Trophoblast cell (in vitro differentiated cells and primary cell): ENCODE data around the gene PAFAH1B2.
"Not testable (repeated sequence)": the region's sequence is repeated elsewhere in the genome, so short reads cannot be mapped to it uniquely, and the experiment has no call there.

ENCODE experiments used
- DNase-seq, 2 donors: peaks; one replicate each; pipeline ENCODE4 v3.0.0-alpha.2; 2016
- H2AFZ ChIP-seq: 2 replicates; pipeline ENCODE4 v1.6.1; 2013; ENCODE audit warnings: low read length, moderate library complexity, mild to moderate bottlenecking; ENCODE audit not compliant: insufficient read depth, poor library complexity
- H2AK5ac ChIP-seq: 2 replicates; pipeline ENCODE4 v1.6.1; 2013; ENCODE audit warnings: mild to moderate bottlenecking, low read length
- H2BK120ac ChIP-seq: 2 replicates; pipeline ENCODE4 v1.6.1; 2013; ENCODE audit warnings: low read length, mild to moderate bottlenecking, moderate library complexity; ENCODE audit not compliant: insufficient read depth, poor library complexity
- H2BK12ac ChIP-seq: 2 replicates; pipeline ENCODE4 v1.6.1; 2013; ENCODE audit warnings: mild to moderate bottlenecking, low read length, moderate library complexity
- H2BK5ac ChIP-seq: 2 replicates; pipeline ENCODE4 v1.6.1; 2013; ENCODE audit warnings: low read length, low read depth, moderate library complexity, mild to moderate bottlenecking; ENCODE audit not compliant: poor library complexity
- H3K14ac ChIP-seq: 2 replicates; pipeline ENCODE4 v1.6.1; 2013; ENCODE audit warnings: mild to moderate bottlenecking, low read length
- H3K18ac ChIP-seq: 2 replicates; pipeline ENCODE4 v1.6.1; 2013; ENCODE audit warnings: mild to moderate bottlenecking, low read length
- H3K23ac ChIP-seq: 2 replicates; pipeline ENCODE4 v1.6.1; 2013; ENCODE audit warnings: low read length
- H3K27ac ChIP-seq: 2 replicates; pipeline ENCODE4 v1.5.1; 2013; ENCODE audit warnings: low read depth, mild to moderate bottlenecking, inconsistent platforms, low read length, moderate library complexity
- H3K27me3 ChIP-seq: 2 replicates; pipeline ENCODE4 v1.6.1; 2013; ENCODE audit warnings: inconsistent platforms, mild to moderate bottlenecking, low read length, moderate library complexity; ENCODE audit not compliant: insufficient read depth
- H3K36me3 ChIP-seq, 2 experiments: 1 replicate in 1 of 2; 2 replicates in 1 of 2; pipeline ENCODE4 v1.6.1; 2013; ENCODE audit warnings: low read length in 2 of 2, mild to moderate bottlenecking in 2 of 2, moderate library complexity in 1 of 2; ENCODE audit not compliant: insufficient read depth in 2 of 2, control insufficient read depth in 1 of 2
- H3K4ac ChIP-seq: 2 replicates; pipeline ENCODE4 v1.6.1; 2013; ENCODE audit warnings: low read depth, mild to moderate bottlenecking, low read length, moderate library complexity
- H3K4me1 ChIP-seq, 2 experiments: 1 replicate in 1 of 2; 2 replicates in 1 of 2; pipeline ENCODE4 v1.6.1; 2013; ENCODE audit warnings: low read length in 2 of 2, mild to moderate bottlenecking in 2 of 2, moderate library complexity in 1 of 2; ENCODE audit not compliant: insufficient read depth in 2 of 2, control insufficient read depth in 1 of 2
- H3K4me2 ChIP-seq: 2 replicates; pipeline ENCODE4 v1.6.1; 2013; ENCODE audit warnings: inconsistent platforms, mild to moderate bottlenecking, low read length, moderate library complexity
- H3K4me3 ChIP-seq: 2 replicates; pipeline ENCODE4 v1.5.1; 2013; ENCODE audit warnings: mild to moderate bottlenecking, low read depth, low read length, inconsistent platforms
- H3K79me1 ChIP-seq: one replicate; pipeline ENCODE4 v1.6.1; 2013; ENCODE audit warnings: low read length
- H3K79me2 ChIP-seq: 2 replicates; pipeline ENCODE4 v1.6.1; 2013; ENCODE audit warnings: low read length, mild to moderate bottlenecking; ENCODE audit not compliant: control insufficient read depth, insufficient read depth, poor library complexity
- H3K9ac ChIP-seq: 2 replicates; pipeline ENCODE4 v1.6.1; 2013; ENCODE audit warnings: mild to moderate bottlenecking, low read length
- H3K9me3 ChIP-seq: 2 replicates; pipeline ENCODE4 v1.6.1; 2013; ENCODE audit warnings: low read depth, mild to moderate bottlenecking, control low read depth, inconsistent platforms, low read length; ENCODE audit not compliant: insufficient read depth
- H4K12ac ChIP-seq: 2 replicates; pipeline ENCODE4 v1.6.1; 2013; ENCODE audit warnings: low read depth, mild to moderate bottlenecking, low read length, moderate library complexity
- H4K8ac ChIP-seq: 2 replicates; pipeline ENCODE4 v1.6.1; 2013; ENCODE audit warnings: low read depth, mild to moderate bottlenecking, low read length, moderate library complexity
- H4K91ac ChIP-seq: one replicate; pipeline ENCODE4 v1.6.1; 2013; ENCODE audit warnings: low read depth, mild to moderate bottlenecking, low read length, moderate library complexity
- WGBS: extraction: QIAGEN DNeasy Blood & Tissue Kit; methylation state at CpG from one replicate; pipeline ENCODE4 v1.1.7; 2013; ENCODE audit warnings: missing lambda C conversion rate; ENCODE audit not compliant: insufficient read length, insufficient coverage; ENCODE audit errors: extremely low coverage; 5-methylcytosine and 5-hydroxymethylcytosine counted together

PAFAH1B2 gene

GRCh38 chr11:117181586-117182550, 37.8 kb downstream of the PAFAH1B2 start:
- H3K27ac ChIP-seq = no peak overlapping the region
- no peak overlapping the region for H2AK5ac ChIP-seq
- H2BK12ac ChIP-seq = no peak overlapping the region
- peaks cover 4% of the 10 kb centered on the region for H3K79me2 ChIP-seq
- no peak overlapping the region for H3K4ac ChIP-seq
- H3K4me2 ChIP-seq = no peak overlapping the region
- no CpG with 5 or more reads among the region's 22 CpGs for WGBS
- H4K8ac ChIP-seq = no peak overlapping the region
- H3K9ac ChIP-seq = no peak overlapping the region
- no peak overlapping the region for H4K91ac ChIP-seq
- DNase-seq = no peak
- H3K27me3 ChIP-seq = no peaks in the 10 kb centered on the region
- no peak overlapping the region for H3K18ac ChIP-seq
- H2BK5ac ChIP-seq = no peak overlapping the region
- H3K14ac ChIP-seq = no peak overlapping the region
- peaks cover 19 to 21% of the 10 kb centered on the region in 2 experiments for H3K36me3 ChIP-seq
- peaks cover 2% of the 10 kb centered on the region for H3K9me3 ChIP-seq
- no peak overlapping the region for H3K23ac ChIP-seq
- H2BK120ac ChIP-seq = no peak overlapping the region
- H3K4me1 ChIP-seq = peaks cover 9 to 12% of the 10 kb centered on the region in 2 experiments
- no peak overlapping the region for H2AFZ ChIP-seq
- H3K79me1 ChIP-seq = peaks cover 8% of the 10 kb centered on the region
- no peak overlapping the region for H4K12ac ChIP-seq
- no peak overlapping the region for H3K4me3 ChIP-seq

- Histone ChIP-seq H2AK5ac (no peak overlapping the region), H2BK120ac (no peak overlapping the region), H3K27me3 (no peaks in the 10 kb centered on the region), H4K12ac (no peak overlapping the region), H3K36me3 (peaks cover 24 to 25% of the 10 kb centered on the region in 2 experiments), H4K8ac (no peak overlapping the region), H3K9ac (no peak overlapping the region), H2AFZ (no peak overlapping the region), H3K79me2 (peaks cover 4% of the 10 kb centered on the region), H2BK5ac (no peak overlapping the region), H3K23ac (no peak overlapping the region), H3K4ac (no peak overlapping the region), H3K4me1 (peaks cover 9 to 12% of the 10 kb centered on the region in 2 experiments), H4K91ac (no peak overlapping the region), H3K14ac (no peak overlapping the region), H3K18ac (no peak overlapping the region), H2BK12ac (no peak overlapping the region), H3K27ac (no peak overlapping the region), H3K4me3 (peak overlapping the region; percentile 11), H3K9me3 (peaks cover 2% of the 10 kb centered on the region), H3K79me1 (peaks cover 8% of the 10 kb centered on the region), H3K4me2 (no peak overlapping the region)
- WGBS = no CpG with 5 or more reads among the region's 10 CpGs
- no peak for DNase-seq
These were observed 38.5 kb downstream of the PAFAH1B2 start for GRCh38 chr11:117182551-117182935.

GRCh38 chr11:117183178-117183577, 39.1 kb downstream of the PAFAH1B2 start:
- H3K4me3 ChIP-seq, H3K4ac ChIP-seq: not testable (repeated sequence)

DNA sequence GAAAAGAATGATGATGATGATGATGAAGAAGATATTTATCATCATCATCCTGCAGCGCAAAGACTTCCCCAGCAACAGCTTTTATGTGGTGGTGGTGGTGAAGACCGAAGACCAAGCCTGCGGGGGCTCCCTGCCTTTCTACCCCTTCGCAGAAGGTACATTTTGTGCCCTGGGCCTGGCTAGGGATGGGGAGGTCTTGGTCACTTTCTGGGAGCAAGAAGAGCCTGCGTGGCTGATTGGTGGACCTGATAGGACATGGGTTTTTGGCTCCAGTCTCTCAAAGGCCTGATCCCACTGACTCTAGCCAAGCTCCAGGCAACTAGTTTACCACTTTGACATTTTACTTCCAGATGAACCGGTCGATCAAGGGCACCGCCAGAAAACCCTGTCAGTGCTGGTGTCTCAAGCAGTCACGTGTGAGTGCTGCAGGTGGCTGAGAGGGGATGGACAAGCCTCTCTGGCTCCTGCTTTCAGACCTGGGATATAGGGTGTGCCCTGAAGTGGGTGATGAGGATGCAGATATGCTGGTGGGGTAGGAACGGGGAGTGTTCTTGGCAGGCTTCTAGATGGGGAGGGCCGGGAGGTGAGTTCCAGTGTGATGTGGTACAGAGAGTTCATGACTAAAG, 39.8 kb downstream of the PAFAH1B2 start:
- Histone ChIP-seq H2BK120ac (no peak overlapping the region), H3K14ac (no peak overlapping the region), H3K18ac (no peak overlapping the region), H3K9ac (no peak overlapping the region), H3K23ac (no peak overlapping the region), H3K4me2 (no peak overlapping the region), H3K79me2 (peaks cover 4% of the 10 kb centered on the region), H4K8ac (no peak overlapping the region), H2AFZ (no peak overlapping the region), H3K79me1 (peaks cover 4% of the 10 kb centered on the region), H3K4me1 (peaks cover 9 to 10% of the 10 kb centered on the region in 2 experiments), H2BK5ac (no peak overlapping the region), H2BK12ac (no peak overlapping the region), H3K27me3 (no peaks in the 10 kb centered on the region), H4K91ac (no peak overlapping the region), H3K4me3 (no peak overlapping the region), H3K4ac (no peak overlapping the region), H3K9me3 (peaks cover 2% of the 10 kb centered on the region), H4K12ac (no peak overlapping the region), H3K36me3 (peaks cover 33 to 37% of the 10 kb centered on the region in 2 experiments), H3K27ac (no peak overlapping the region), H2AK5ac (no peak overlapping the region)
- WGBS = no CpG with 5 or more reads among the region's 11 CpGs
- DNase-seq = peak in 1 of 2 donors; percentile 39

More at GRCh38 chr11:117183178-117183577, 39.1 kb downstream of the PAFAH1B2 start:
- not testable (repeated sequence) for H4K8ac ChIP-seq, H2AK5ac ChIP-seq, H3K27ac ChIP-seq, H2AFZ ChIP-seq, H4K12ac ChIP-seq, H2BK5ac ChIP-seq, H3K4me2 ChIP-seq, H4K91ac ChIP-seq, H3K79me1 ChIP-seq, H3K23ac ChIP-seq, H3K9ac ChIP-seq, H2BK12ac ChIP-seq, H3K18ac ChIP-seq, H3K14ac ChIP-seq, DNase-seq, H3K9me3 ChIP-seq, H3K4me1 ChIP-seq, H3K27me3 ChIP-seq, H2BK120ac ChIP-seq, H3K79me2 ChIP-seq
- peaks cover 26 to 31% of the 10 kb centered on the region in 2 experiments for H3K36me3 ChIP-seq
- no CpG with 5 or more reads among the region's 13 CpGs for WGBS
